SU-DHL-6 (cell line): ENCODE data around the gene EEF1E1.

Experiments used
- H2AFZ ChIP-seq: fragments of 200-600 bp; sonication (generic); 2 replicates; pipeline ENCODE4 v1.6.1; 2014; ENCODE audit warnings: low read depth, mild to moderate bottlenecking, moderate library complexity, mixed read lengths, antibody characterized with exemption, low read length; ENCODE audit not compliant: severe bottlenecking
- H3F3A ChIP-seq: fragments of 200-600 bp; shearing (Covaris generic); 2 replicates; pipeline ENCODE4 v1.6.0; 2016; ENCODE audit warnings: antibody characterized with exemption, mild to moderate bottlenecking; ENCODE audit not compliant: insufficient read depth
- H3K27ac ChIP-seq: fragments of 200-600 bp; sonication (generic); 2 replicates; pipeline ENCODE4 v1.5.1; 2016; ENCODE audit warnings: low read depth, mild to moderate bottlenecking, low read length, moderate library complexity, mixed read lengths
- H3K27me3 ChIP-seq: fragments of 200-600 bp; sonication (generic), shearing (Covaris generic); 2 replicates; pipeline ENCODE4 v1.6.0; 2014; ENCODE audit warnings: mild to moderate bottlenecking, low read length
- H3K36me3 ChIP-seq: fragments of 200-600 bp; sonication (generic); 2 replicates; pipeline ENCODE4 v1.6.1; 2014; ENCODE audit warnings: mild to moderate bottlenecking, low read length, mixed read lengths
- H3K4me2 ChIP-seq: fragments of 300-600, 200-600 bp; shearing (Covaris generic), sonication (generic); 2 replicates; pipeline ENCODE4 v1.6.0; 2014; ENCODE audit warnings: low read length, low read depth, mild to moderate bottlenecking; ENCODE audit not compliant: poor library complexity, severe bottlenecking
- H3K4me3 ChIP-seq: fragments of 200-600 bp; sonication (generic); 2 replicates; pipeline ENCODE4 v1.5.1; 2014; ENCODE audit warnings: antibody characterized with exemption, low read length, mild to moderate bottlenecking, mixed read lengths; ENCODE audit not compliant: insufficient read depth, poor library complexity, severe bottlenecking
- H3K79me2 ChIP-seq: fragments of 200-600 bp; sonication (generic); 2 replicates; pipeline ENCODE4 v1.6.1; 2014; ENCODE audit warnings: mild to moderate bottlenecking, low read length, moderate library complexity; ENCODE audit not compliant: insufficient read depth
- H3K9ac ChIP-seq: fragments of 200-600 bp; sonication (generic); 2 replicates; pipeline ENCODE4 v1.7.0; 2014; ENCODE audit warnings: mild to moderate bottlenecking, low read length
- H3K9me2 ChIP-seq: fragments of 200-600 bp; sonication (generic); replicated peaks from 2 replicates; pipeline ENCODE4 v1.6.1; 2014; ENCODE audit warnings: low read length; ENCODE audit not compliant: insufficient read depth
- H3K9me3 ChIP-seq: fragments of 200-600 bp; sonication (generic); 2 replicates; pipeline ENCODE4 v1.6.1; 2014; ENCODE audit warnings: low read length, mixed read lengths; ENCODE audit not compliant: insufficient read depth
- H4K20me1 ChIP-seq: fragments of 200-600 bp; sonication (generic); 2 replicates; pipeline ENCODE4 v1.6.1; 2014; ENCODE audit warnings: low read depth, mild to moderate bottlenecking, antibody characterized with exemption, low read length, moderate library complexity, mixed read lengths
- EZH2phosphoT487 ChIP-seq: fragments of 200-600 bp; sonication (generic), shearing (Covaris generic); conservative IDR thresholded peaks from 2 replicates; pipeline ENCODE4 v1.6.1; 2018; ENCODE audit warnings: mild to moderate bottlenecking, antibody characterized with exemption, low read length, moderate library complexity, mixed read lengths
- TF ChIP-seq, protein P1 (sequence below): fragments of 200-600 bp; sonication (generic); IDR thresholded peaks from one replicate; pipeline ENCODE4 v1.5.1; 2017; ENCODE audit warnings: antibody characterized with exemption, mild to moderate bottlenecking, low read length, moderate library complexity; ENCODE audit not compliant: insufficient read depth, poor library complexity, severe bottlenecking

EEF1E1 gene

DNA sequence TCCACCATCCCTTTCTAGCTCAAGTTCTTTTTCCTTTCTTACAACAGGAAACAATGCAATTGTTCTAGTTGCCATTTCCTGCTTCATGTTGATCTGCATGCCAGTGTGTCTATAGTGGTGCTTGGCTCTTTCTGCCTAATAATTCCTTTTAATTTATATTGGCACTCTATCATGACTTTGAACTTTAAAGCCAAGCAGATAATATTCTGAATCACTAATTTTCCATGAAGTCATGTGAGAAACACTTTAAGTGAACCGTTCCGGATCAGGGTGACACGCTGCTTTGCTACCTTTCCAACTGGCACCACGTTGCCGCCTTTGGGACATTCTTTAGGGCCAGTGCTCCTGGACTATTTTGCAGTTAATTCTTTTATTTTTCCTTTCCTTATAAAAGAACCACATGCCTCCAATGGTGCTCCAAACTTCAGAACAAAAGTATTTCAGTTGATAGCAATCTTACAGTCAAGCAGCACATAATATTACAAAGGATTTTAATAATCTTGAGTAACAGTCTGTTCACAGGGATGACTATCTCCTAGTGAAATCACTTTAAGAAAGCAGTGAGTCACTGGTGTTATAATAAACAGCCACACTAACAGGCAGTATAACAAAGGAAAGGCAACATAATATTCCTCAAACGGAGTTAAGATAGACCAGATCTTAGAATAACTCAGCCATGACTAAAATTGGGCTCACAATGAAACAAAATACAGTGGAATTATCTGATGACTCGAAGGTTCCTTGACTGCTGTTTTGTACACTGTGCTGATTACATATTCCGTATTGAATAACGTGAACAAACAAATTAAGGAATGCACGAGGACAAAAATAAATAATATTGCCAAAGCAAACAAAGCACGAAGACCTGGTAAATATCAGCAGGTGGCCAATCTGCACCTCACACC is 19.1 kb downstream of the EEF1E1 start:
- peaks cover 45% of the 10 kb centered on the region for H3K79me2 ChIP-seq
- TF ChIP-seq EZH2phosphoT487 = no peak
- TF ChIP-seq, protein P1, sequence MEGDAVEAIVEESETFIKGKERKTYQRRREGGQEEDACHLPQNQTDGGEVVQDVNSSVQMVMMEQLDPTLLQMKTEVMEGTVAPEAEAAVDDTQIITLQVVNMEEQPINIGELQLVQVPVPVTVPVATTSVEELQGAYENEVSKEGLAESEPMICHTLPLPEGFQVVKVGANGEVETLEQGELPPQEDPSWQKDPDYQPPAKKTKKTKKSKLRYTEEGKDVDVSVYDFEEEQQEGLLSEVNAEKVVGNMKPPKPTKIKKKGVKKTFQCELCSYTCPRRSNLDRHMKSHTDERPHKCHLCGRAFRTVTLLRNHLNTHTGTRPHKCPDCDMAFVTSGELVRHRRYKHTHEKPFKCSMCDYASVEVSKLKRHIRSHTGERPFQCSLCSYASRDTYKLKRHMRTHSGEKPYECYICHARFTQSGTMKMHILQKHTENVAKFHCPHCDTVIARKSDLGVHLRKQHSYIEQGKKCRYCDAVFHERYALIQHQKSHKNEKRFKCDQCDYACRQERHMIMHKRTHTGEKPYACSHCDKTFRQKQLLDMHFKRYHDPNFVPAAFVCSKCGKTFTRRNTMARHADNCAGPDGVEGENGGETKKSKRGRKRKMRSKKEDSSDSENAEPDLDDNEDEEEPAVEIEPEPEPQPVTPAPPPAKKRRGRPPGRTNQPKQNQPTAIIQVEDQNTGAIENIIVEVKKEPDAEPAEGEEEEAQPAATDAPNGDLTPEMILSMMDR = no peak
- H2AFZ ChIP-seq = no peak overlapping the region
- H3K4me2 ChIP-seq = no peak overlapping the region
- H3K9ac ChIP-seq = no peak overlapping the region
- H3K27ac ChIP-seq = no peak overlapping the region
- H3K36me3 ChIP-seq = peaks cover 57% of the 10 kb centered on the region; the same call in 1 of the 2 replicates
- no peaks in the 10 kb centered on the region for H3K9me3 ChIP-seq
- H3F3A ChIP-seq = peaks cover 6% of the 10 kb centered on the region; the same call in 1 of the 2 replicates
- no peaks in the 10 kb centered on the region for H3K9me2 ChIP-seq
- peaks cover 12% of the 10 kb centered on the region; the same call in 1 of the 2 replicates for H4K20me1 ChIP-seq
- H3K27me3 ChIP-seq = no peaks in the 10 kb centered on the region
- no peak overlapping the region for H3K4me3 ChIP-seq

DNA sequence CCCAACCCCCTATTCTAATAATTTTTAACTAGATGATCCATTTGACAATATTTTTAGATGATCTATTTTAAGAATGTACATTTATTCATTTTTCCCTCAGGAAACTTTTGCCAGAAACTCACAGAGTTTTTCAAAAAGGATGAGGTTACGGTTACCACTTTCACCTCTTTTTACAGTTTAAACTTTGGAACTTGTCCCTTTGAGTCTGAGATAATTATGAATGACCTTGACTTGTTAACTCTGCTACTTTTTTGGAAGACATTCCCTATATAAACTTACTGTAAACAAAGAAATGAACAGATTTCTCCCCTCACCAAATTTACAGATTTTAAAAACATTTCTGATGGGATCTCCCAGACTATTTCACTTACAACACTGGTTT is 19.8 kb downstream of the EEF1E1 start:
- no peak overlapping the region for H3K27ac ChIP-seq
- no peaks in the 10 kb centered on the region for H3K9me3 ChIP-seq
- H3K27me3 ChIP-seq = no peaks in the 10 kb centered on the region
- H3K79me2 ChIP-seq = peaks cover 45% of the 10 kb centered on the region
- H3K4me3 ChIP-seq = no peak overlapping the region
- H3F3A ChIP-seq = peaks cover 6% of the 10 kb centered on the region; the same call in 1 of the 2 replicates
- H3K9me2 ChIP-seq = no peaks in the 10 kb centered on the region
- H3K4me2 ChIP-seq = no peak overlapping the region
- H3K9ac ChIP-seq = no peak overlapping the region
- H2AFZ ChIP-seq = no peak overlapping the region
- no peak for TF ChIP-seq EZH2phosphoT487
- TF ChIP-seq, protein P1 = no peak
- peaks cover 50% of the 10 kb centered on the region; the same call in 1 of the 2 replicates for H3K36me3 ChIP-seq
- peaks cover 12% of the 10 kb centered on the region; the same call in 1 of the 2 replicates for H4K20me1 ChIP-seq

DNA sequence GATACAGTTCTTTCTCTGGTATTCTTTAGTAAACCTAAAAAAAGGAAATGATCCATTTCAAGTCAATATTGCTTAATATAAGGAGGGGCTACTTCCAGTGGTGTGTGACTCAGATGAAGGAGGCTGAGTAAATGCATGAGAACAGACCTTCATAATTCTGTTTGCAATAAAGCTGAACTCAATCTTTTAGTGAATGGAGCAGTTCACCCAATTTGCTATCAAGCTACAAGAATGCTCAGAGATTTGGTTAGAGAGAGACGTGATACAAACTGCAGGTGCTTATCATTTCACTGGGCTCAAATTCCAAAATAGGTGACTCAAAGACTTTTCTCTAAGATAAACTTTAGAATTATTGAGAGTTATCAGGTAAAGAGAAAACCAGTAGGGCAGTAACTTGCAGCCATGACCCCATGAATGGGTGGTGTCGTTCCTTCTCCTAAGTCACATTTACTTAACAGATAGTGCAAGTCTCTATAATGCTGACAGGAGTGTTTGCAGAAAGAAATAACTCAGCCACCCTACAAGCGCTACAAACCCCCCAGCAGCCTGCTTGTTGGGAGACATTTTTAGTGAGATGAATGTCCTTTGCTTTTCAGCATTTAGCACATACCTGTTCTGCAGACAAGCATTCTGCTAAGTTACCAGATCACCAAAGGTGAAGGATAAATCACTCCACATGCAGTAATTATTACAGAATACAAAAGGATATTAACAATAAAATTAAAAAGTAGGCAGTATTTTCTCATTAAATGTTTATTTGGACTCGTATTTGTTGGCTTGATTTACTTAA is 21.8 kb downstream of the EEF1E1 start:
- Histone ChIP-seq H3K9me3 (no peaks in the 10 kb centered on the region), H3K79me2 (peaks cover 31% of the 10 kb centered on the region), H3K4me3 (no peak overlapping the region), H2AFZ (no peak overlapping the region), H3K27ac (no peak overlapping the region), H4K20me1 (peaks cover 12% of the 10 kb centered on the region; the same call in 1 of the 2 replicates), H3F3A (peaks cover 6% of the 10 kb centered on the region; the same call in 1 of the 2 replicates), H3K9ac (no peak overlapping the region), H3K36me3 (peaks cover 37% of the 10 kb centered on the region; the same call in 1 of the 2 replicates), H3K27me3 (no peaks in the 10 kb centered on the region), H3K4me2 (no peak overlapping the region), H3K9me2 (no peaks in the 10 kb centered on the region)
- TF ChIP-seq, protein P1 = no peak
- TF ChIP-seq EZH2phosphoT487 = no peak
